Medulla oblongata (tissue), 1 donor: ENCODE measurements around the gene IQSEC3.

Experiments
- DNase-seq: peaks from one replicate; pipeline ENCODE4 v3.0.0-alpha.2; 2015; ENCODE audit errors: extremely low spot score

IQSEC3 gene

GRCh38 chr12:197911-198695 is 131.5 kb downstream of the IQSEC3 start:
- DNase-seq, result no peak

GRCh38 chr12:198705-199104 is 132.1 kb downstream of the IQSEC3 start:
- no peak for DNase-seq

GRCh38 chr12:201361-201760 is 134.8 kb downstream of the IQSEC3 start:
- DNase-seq, result no peak

GRCh38 chr12:202081-202731 is 135.6 kb downstream of the IQSEC3 start:
- peak; percentile 34 for DNase-seq

- no peak for DNase-seq
Observed at GRCh38 chr12:203074-203461, 136.5 kb downstream of the IQSEC3 start.

GRCh38 chr12:203462-204260 is 137.1 kb downstream of the IQSEC3 start:
- DNase-seq, result peak; percentile 54

GRCh38 chr12:204261-204678 is 137.7 kb downstream of the IQSEC3 start:
- DNase-seq, result no peak

- no peak for DNase-seq
Observed at GRCh38 chr12:205026-205425, 138.5 kb downstream of the IQSEC3 start.

- DNase-seq, result no peak
Observed at GRCh38 chr12:206746-207440, 140.3 kb downstream of the IQSEC3 start.

GRCh38 chr12:207804-208203 is 141.2 kb downstream of the IQSEC3 start:
- DNase-seq, result no peak

GRCh38 chr12:208813-209212 is 142.2 kb downstream of the IQSEC3 start:
- no peak for DNase-seq

GRCh38 chr12:209246-209645 is 142.7 kb downstream of the IQSEC3 start:
- no peak for DNase-seq

GRCh38 chr12:209851-210250 is 143.3 kb downstream of the IQSEC3 start:
- DNase-seq, result no peak

- DNase-seq, result no peak
Observed at GRCh38 chr12:210277-211141, 143.9 kb downstream of the IQSEC3 start.

- DNase-seq, result no peak
Observed at GRCh38 chr12:211142-211465, 144.5 kb downstream of the IQSEC3 start.

GRCh38 chr12:211639-212414 is 145.3 kb downstream of the IQSEC3 start:
- no peak for DNase-seq

- no peak for DNase-seq
Observed at GRCh38 chr12:212415-212714, 145.8 kb downstream of the IQSEC3 start.

- DNase-seq, result no peak
Observed at GRCh38 chr12:212715-213526, 146.4 kb downstream of the IQSEC3 start.

- no peak for DNase-seq
Observed at GRCh38 chr12:213527-213932, 147.0 kb downstream of the IQSEC3 start.
